GM19043 (cell line): ENCODE data around the gene LIN9.

Source experiments
- ATAC-seq: cut with Tn5 transposase; IDR thresholded peaks from one replicate; pipeline ENCODE4 v1.9.1; 2021; ENCODE audit warnings: low read depth; ENCODE audit not compliant: unreplicated experiment

Gene LIN9

GRCh38 chr1:226185141-226186036 lies 123.6 kb downstream of the LIN9 start:
- no peak for ATAC-seq

GRCh38 chr1:226181996-226182714 lies 126.8 kb downstream of the LIN9 start:
- no peak for ATAC-seq
